HG03280 (cell line): ENCODE measurements around the gene ITPA.

Source experiments
- ATAC-seq: cut with Tn5 transposase; IDR thresholded peaks from one replicate; pipeline ENCODE4 v1.9.1; 2021; ENCODE audit warnings: mild to moderate bottlenecking, moderate library complexity; ENCODE audit not compliant: unreplicated experiment

ITPA gene

GRCh38 chr20:3209257-3209945 is at the start of gene ITPA:
ITPA (plus strand) TSS chr20:3209498; CDS start chr20:3209552, 54 bp downstream.
- ATAC-seq: peak; percentile 45

GRCh38 chr20:3160418-3160817 is 48.9 kb upstream of the ITPA start:
- no peak for ATAC-seq

- no peak for ATAC-seq
Observed at GRCh38 chr20:3161316-3162079, 47.8 kb upstream of the ITPA start.

GRCh38 chr20:3162080-3162611 is 47.2 kb upstream of the ITPA start:
- ATAC-seq: no peak

GRCh38 chr20:3163099-3164042 is 45.9 kb upstream of the ITPA start:
- no peak for ATAC-seq

GRCh38 chr20:3164043-3164762 is 45.1 kb upstream of the ITPA start:
- no peak for ATAC-seq

- no peak for ATAC-seq
Observed at GRCh38 chr20:3164763-3165410, 44.4 kb upstream of the ITPA start.

GRCh38 chr20:3165473-3166337 is 43.6 kb upstream of the ITPA start:
- ATAC-seq: no peak

- no peak for ATAC-seq
Observed at GRCh38 chr20:3166338-3166912, 42.9 kb upstream of the ITPA start.

GRCh38 chr20:3166913-3167342 is 42.4 kb upstream of the ITPA start:
- ATAC-seq: no peak

- ATAC-seq: no peak
Observed at GRCh38 chr20:3167738-3168078, 41.6 kb upstream of the ITPA start.

GRCh38 chr20:3168079-3168828 is 41.0 kb upstream of the ITPA start:
- no peak for ATAC-seq

- ATAC-seq: no peak
Observed at GRCh38 chr20:3168829-3169590, 40.3 kb upstream of the ITPA start.

GRCh38 chr20:3171391-3172125 is 37.7 kb upstream of the ITPA start:
- no peak for ATAC-seq

- ATAC-seq: no peak
Observed at GRCh38 chr20:3172126-3172932, 37.0 kb upstream of the ITPA start.
